GM23248 (cell line): ENCODE data around the gene GSTP1.

Experiments
- EZH2 ChIP-seq: fragments of 200-600 bp; sonication (generic); IDR thresholded peaks from 2 replicates; pipeline ENCODE4 v1.6.1; 2018; ENCODE audit warnings: antibody characterized with exemption, mild to moderate bottlenecking; ENCODE audit not compliant: insufficient read depth, poor library complexity, severe bottlenecking
- EZH2phosphoT487 ChIP-seq: fragments of 200-600 bp; sonication (generic); IDR thresholded peaks from 2 replicates; pipeline ENCODE4 v1.6.1; 2018; ENCODE audit warnings: antibody characterized with exemption, moderate library complexity, mild to moderate bottlenecking, low read depth; ENCODE audit not compliant: insufficient read depth

- TF ChIP-seq EZH2 (no peak), EZH2phosphoT487 (no peak)
Observed at GRCh38 chr11:67583247-67584204, at the start of gene GSTP1.
